Activated T-cell treated with anti-CD3 and anti-CD28 coated beads, Interleukin-2, amount 50 U/mL, for 48 hours (primary cell): ENCODE results near the gene CSTF1.
A peak's percentile ranks its signal among the peaks of the same experiment; 100 is the strongest.

Experiments used
- DNase-seq, 2 experiments: peaks; one replicate each; pipeline ENCODE4 v3.0.0-alpha.2; 2020

The CSTF1 gene

DNA sequence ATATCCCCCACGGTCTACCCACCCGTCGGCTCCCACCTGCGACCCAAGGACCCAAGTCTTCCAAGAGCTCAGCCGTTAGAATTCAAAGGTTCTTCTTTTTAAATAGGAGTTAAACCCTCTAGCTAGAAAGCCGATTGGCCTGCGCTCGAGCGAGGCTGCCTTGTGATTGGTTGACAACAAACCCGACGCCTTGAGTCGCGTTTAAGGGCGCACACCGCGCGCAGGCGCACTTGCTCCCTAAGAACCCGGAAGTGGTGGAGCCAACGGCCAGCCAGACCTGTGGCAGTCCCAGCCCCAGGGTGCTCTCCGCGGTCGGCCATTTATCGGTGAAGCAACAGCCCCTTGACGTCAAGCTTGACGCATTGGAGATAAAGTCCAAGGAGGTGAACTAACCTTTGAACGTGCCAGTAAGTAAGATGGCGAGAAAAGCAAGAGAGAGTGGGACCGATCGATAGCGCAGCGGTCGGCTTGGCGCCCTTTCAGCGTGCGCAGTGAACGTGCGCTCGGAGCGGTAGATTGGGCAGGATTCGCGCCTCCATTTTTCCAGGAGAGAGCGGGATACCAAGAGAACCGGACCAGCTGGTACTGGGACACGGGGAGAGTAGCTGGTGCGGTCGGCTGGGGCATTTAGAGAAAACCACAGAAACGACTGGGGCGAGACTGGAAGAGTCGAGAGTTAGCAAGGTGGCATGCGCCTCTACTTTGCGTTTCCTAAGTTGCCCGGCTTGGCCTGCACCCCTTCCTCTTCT, at the start of gene CSTF1, which contains the start of gene AURKA:
Gene CSTF1, plus strand, starts transcription at position 514 of the 749 bp plus-strand sequence. CDS start 2,908 bp downstream, outside the sequence.
Gene AURKA, minus strand, starts transcription at position 84 of the 749 bp plus-strand sequence. CDS start 4,018 bp downstream, outside the sequence.
- DNase-seq: peak; percentile 100

DNA sequence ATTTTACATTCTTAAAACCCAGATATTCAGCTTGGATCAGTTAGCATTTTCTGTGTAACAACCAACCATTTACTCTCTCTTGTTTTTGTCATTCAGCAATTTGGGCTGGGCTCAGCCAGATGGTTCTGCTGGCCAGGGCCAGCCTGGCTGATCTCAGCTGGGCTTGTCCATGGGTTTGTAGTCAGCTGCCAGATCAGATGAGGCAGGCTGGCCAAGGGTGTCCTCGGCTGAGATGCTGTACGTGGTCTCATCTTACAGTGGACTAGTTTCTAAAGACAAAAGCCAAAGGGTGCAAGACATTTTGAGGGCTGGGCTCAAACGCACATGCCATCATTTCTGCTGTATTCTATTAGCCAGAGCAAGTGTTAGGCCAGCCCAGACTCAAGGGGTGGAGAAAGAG, 49.7 kb upstream of the CSTF1 start:
- no peak for DNase-seq

DNA sequence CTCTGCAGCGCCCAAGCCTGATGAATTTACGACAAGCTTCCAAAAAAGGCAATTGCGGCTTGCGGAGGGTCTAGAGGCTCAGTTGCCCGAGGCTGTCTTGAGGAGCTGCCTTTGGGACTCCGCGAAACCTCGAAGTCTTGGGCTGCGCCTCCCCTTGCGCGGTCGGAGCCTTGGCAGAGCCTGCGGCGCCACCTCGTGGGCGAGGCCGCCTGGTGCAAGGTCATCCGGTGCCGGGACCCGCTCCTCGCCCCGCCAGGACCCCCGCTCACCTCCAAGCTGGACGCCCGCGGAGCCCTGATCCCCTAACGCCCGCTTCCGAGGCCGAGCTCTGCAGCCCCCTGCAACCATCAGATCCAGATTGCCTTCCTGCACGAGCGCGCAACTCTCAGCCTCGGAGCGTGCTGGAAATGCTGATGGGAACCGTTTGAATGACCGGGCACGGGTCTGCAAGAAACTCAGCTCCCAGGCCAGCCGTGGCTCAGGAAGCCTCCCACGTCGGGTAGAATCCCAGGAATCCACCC, 48.5 kb upstream of the CSTF1 start:
- DNase-seq: peak; percentile 73 to 74

DNA sequence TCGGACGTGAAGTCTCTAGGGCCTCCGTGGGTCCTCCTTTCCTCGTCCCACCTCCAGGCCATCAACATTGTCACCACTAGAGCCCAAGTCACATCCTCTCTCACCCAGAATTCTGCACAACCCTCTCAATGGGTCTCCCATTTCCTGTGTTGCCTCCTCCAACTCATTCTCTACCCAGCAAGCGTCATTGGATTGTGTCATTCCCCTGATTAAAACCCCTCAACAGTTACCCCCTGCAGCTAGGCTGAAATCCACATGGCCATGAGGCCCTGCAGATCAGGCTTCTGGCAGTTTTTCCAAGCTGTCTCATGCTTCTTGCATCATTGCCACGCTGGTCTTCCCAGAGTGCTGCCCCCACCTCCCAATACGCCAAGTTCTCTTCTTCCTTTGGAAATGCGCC, 46.5 kb upstream of the CSTF1 start:
- no peak for DNase-seq

DNA sequence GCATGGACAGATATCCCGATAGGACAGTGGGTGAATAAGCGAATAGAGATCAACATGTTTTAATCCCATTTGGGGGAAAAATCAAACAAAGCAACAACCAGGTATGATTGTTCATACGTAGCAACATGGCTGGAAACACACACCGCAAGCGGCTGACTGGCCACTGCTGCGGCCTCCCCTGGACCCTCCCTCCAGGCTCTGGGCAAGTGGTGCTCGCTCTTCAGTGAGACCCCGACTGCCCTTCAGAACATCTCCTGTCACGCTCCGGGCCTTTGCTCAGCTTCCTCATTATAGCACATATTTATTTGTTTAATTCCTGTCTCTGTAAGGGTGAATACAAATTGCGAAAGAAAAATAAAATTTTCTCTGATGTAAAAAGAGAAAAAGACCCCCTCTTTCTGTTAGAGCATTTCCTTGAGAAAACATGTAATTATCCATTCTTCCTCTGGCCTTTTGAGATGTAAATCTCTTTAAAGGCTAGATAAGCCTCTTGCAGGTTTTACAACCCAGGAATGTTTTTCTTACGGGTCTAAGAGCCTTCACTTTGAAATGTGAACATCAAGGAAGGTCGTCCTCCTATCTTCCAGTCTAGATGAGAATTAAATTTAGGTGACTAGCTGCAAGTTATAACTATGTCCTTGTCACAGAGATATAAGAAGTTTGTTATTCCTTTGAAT, 44.7 kb upstream of the CSTF1 start:
- no peak for DNase-seq

DNA sequence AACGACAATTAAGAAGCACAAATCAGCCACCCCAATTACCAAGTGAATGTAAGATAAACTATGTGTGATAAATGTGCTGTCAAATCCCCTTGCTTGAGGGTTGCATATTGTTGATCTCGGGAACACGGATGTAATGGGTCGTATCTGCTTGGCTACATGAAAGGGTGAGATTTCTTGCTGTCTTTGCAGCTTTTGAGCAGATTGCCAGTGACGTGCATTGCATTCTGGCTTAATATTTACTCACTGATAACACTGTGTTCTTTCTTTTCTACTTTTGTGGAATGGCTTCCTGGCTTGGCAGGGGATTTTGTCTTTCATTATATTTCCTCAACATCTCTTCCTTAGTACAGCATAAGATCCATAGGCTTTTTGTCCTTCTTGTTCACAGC, 44.1 kb upstream of the CSTF1 start:
- DNase-seq: no peak

DNA sequence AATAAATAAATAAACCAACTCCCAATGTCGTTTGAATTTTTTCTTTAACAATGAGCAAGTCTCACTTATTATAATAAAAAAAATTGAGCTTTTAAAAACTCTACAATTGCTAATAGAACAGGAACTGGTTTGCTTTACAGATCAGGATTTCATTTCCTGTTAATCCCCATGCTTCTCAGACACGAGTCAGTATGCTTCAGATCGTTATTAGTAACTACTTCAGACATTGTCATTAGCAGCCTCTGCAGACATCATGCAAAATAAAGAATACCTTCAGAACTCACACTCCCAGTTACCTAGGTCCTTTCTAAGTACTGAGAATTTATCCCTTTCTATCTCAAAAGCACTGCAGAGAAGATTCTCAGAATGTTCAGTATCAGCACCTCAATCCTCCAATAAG, 43.7 kb upstream of the CSTF1 start:
- DNase-seq: no peak

DNA sequence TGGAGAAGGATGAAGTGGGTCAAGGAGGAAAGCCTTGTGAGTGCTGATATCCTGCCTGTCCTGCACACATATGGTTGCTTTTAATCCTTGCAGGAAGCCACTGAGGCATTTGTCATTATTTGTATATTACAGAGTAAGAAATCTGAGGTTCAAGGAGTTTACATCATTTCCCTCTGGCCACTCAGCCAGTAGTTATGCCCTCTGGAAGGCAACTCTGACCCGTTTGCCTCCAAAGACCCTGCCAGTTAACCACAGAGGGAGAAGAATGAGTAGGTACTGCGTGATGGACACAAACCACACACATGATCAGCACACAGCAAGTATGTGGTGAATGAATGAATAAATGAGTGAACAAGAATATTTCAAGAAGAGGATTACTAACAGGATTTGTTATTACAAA, 41.6 kb upstream of the CSTF1 start:
- DNase-seq: no peak

DNA sequence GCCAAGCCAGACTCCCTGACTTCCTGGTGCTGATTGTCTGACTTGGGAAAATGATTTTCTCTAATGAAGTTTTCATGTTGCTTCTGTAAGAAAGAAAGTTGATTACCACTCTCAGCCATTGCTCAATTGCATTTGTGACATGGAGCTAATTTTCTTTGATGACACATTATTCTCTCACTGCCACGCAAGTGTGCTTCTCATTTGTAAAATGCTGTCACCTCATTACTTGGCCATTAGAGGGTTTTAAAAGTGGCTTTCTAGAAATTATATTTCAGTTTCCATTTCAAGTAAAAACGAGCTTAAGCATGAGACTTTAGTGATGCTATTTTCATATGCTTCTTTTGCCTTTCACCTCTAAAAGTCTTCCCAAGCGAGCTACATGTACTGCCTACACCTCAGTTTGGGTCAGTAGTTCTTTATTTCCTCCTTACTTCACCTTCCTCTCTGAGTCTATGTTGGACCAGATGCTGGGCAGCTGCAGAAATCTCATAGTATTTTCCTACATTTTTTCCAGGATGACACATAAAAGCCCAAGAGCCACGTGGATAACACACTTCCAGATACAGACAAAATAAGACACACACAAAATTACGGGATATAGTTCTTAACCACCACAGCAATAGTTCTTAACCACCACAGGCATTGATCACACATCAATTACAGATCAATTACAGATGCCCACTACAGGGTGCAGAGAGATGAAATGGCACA, 39.9 kb upstream of the CSTF1 start:
- no peak for DNase-seq

DNA sequence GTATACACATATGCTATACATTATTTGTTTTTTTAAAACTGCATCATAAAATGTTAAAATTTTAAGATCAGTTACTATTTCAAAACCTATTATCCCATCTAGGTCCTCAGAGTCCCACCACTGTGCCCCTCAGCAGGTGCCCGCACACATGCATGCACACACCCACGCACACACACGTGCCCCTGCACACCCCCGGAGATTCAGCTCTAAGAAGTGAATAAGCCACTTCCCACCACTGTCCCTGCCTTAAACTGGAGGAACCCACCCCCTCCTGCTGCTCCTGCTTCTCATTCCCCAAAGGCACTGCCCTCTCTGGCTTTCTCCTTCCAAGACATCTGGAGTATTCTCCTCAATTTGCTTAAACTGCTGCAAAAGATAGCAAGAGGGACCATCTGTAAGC, 39.1 kb upstream of the CSTF1 start:
- no peak for DNase-seq

DNA sequence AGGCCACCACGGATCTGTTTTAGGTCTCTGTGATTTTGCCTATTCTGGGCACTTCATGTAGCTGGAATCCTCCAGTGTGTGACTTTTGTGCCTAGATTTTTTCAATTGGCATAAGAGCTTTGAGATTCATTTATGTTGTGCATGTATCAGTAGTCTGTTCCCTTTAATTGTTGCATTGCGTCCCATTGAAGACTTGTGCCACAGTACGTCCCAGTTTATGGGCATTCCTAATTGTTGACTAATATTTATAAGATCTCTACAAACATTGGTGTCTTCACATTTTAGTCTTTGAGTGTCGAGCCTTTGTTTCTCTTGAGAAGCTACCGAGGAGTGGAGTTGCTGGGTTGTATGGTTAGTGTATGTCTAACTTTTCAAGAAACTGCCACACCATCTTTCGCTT, 34.4 kb upstream of the CSTF1 start:
- DNase-seq: no peak

DNA sequence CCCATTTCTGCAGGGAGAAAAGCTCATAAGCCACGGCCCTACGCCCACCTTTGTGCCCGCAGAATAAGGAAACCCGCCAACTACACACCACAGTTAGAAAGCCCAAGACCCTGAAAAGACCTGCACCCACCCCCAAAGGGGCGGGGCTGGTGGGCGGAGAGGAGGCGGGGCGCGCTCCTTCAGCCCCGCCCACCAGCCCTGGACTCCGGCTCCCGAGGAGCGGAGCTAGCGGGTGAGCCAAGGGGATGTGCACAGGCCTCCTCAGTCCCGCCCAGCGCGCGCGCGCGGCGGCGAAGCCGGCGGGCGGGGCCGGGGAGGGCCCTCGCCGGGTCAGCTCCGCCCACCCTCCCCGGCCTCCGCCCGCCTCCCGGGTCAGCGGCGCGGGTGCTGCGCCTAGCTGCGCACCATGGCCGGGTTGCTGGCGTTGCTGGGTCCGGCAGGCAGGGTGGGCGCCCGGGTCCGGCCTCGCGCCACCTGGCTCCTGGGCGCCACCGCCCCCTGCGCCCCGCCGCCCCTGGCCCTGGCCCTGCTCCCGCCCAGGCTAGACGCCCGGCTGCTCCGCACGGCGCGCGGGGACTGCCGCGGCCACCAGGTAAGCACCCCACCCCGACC, 33.7 kb upstream of the CSTF1 start, which contains the start of gene FAM210B:
Gene FAM210B, plus strand, starts transcription at position 375 of the 612 bp plus-strand sequence. Its CDS starts 32 bp downstream, at position 407.
- peak; percentile 84 to 89 for DNase-seq

DNA sequence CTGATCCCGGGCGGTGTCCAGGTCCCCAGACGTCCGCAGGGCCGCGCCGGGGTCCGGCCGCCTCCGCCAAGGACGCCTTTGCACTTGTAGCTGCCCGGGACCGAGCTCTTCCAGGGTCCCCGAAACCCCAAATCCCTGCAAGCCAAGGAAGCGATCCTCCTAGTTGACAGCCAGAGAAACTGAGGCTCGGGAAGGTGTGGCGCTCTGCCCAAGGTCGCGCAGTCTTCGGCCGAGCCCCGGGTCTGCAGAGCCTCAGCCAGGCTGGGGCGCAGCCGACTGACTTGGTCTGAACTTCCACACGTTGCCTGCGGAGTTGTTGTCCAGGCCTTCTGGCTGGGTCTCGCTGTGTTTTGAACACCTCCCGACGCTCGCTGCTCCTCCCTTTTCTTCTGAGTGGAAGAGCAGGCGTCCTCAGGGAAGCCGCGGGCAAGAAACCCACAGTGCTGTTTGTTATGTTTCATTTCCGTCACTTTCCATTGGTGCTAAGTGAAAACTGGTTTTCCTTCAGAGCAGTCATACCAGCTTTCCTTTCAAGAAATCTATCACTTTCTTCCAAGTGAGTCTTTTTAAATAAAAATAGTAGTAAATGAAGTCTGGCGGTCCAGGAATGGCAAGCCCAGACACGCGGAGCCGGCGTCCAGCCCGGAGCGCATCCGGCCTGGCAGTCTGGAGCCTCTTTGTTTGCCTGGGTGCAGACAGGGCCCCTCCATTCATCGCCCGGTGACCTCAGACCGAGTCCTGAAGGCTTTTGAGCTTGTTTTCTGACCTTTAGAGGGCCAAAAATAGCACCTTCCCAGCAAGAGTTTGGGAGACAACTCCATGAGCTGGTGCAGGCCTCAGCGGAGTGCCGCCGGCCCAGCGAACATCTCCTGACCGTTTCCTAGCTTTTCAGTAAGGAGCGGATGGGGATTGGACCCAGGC, 33.0 kb upstream of the CSTF1 start:
- peak; percentile 30 to 48 for DNase-seq

DNA sequence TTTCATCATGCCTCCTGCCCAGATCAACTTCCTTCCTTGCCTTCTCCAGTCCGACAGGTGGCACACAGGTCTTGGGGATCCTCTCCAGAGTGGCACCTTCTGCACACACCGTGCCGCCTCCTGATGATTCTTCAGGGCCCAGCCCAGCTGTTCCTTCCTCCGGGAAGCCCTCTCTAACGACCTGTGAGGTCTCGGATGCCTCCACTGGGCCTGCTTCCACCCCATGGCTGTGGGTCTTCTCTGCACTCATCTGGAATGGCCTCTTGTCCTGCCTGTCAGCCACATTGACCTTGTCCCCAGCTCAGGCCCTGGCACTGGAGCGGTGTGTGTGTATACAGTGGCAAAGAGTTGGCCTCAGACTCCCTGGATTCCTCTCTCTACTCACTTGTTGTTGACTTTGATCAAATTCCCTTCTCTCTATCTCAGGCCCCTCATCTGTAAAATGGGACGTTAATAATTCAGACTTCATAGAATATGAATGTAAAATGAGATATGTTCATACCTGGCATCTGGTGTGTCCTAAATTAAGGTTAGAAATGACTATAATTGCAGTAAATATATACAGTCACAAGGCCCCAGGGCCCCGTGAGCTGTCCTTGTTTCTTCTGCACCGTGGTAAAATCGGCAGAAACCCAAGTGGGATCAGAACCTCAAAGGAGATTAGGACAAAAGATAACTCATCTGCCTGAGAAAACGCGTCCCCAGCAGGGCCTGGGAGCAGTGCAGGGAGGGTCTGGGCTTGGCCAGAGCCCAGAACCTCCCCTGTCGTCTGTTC, 32.1 kb upstream of the CSTF1 start:
- DNase-seq: no peak

DNA sequence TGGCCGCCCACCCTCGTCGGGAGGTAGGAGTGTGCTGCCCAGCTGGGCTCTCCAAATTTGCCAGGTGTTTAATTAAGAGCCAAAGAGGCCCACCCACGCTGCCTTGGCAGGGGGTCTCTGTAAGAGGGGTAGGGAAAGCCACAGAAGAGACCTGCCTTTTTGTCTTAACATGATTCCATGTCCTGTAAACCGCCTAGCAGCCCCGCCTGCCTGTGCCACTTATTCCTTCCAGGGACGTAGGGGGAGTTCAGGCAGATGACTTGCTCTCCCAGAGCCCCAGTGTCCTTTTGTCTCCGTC, 31.6 kb upstream of the CSTF1 start:
- no peak for DNase-seq

DNA sequence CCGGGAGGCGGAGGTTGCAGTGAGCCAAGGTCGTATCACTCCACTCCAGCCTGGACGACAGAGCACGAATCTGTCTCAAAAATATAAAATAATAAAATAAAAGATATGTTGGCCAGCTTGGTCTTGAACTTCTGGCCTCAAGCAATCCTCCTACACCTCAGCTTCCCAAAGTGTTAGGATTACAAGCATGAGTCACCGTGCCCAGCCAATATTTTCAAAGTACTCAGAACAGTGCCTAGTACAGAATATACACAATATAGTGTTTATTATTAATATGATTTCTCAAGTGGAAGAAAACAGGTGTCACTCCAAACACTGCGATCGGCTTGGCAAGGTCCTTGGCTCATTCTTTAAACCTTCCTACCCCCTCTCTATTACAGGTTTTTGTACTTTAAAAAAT, 30.5 kb upstream of the CSTF1 start:
- DNase-seq: no peak

DNA sequence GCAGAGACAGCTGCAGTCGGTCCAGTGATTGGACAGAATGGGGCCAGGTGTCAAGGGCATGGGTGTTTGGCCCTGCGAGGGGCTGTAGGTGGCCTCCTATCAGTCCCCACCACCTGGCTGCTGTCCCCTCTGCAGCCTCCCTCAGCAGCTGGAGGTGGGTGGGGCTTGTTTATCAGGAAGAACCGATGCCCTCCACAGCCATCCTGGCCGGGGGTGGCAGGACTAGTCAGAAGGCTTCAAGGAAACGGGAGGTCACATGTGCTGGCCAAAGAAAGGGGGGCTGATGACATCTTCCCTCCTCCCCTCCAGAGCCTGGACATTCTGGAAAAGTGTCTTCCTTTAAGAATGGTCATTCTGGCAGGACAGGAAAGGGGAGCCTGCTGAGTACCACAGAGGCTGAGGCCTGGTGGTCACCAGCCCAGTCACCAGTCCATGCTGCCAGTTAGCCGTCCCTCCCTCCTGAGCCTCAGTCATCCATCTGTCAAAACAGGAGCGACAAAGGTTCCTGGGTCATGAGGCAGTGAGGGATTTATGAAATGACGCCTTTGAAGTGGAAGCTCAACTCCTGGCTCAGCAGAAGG, 29.5 kb upstream of the CSTF1 start:
- no peak for DNase-seq

DNA sequence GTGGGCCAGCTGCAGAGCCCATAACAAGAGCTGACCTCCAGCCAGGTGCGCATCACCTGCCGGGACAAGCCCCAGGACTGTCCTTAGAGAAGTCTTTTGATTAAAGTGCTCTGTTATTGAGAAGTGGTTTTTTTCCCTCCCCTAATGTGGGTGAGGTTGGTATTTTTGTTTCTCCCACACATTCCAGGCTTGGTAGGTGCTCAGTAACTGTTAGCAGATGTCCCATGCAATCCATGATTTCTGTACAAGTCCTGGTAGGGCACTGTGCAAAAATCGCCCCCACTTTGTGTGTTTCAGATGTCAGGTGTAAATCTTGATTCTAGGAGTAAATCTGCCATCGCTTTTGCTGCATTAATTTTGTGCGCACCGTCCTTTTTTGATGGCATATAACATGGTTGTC, 29.0 kb upstream of the CSTF1 start:
- no peak for DNase-seq

DNA sequence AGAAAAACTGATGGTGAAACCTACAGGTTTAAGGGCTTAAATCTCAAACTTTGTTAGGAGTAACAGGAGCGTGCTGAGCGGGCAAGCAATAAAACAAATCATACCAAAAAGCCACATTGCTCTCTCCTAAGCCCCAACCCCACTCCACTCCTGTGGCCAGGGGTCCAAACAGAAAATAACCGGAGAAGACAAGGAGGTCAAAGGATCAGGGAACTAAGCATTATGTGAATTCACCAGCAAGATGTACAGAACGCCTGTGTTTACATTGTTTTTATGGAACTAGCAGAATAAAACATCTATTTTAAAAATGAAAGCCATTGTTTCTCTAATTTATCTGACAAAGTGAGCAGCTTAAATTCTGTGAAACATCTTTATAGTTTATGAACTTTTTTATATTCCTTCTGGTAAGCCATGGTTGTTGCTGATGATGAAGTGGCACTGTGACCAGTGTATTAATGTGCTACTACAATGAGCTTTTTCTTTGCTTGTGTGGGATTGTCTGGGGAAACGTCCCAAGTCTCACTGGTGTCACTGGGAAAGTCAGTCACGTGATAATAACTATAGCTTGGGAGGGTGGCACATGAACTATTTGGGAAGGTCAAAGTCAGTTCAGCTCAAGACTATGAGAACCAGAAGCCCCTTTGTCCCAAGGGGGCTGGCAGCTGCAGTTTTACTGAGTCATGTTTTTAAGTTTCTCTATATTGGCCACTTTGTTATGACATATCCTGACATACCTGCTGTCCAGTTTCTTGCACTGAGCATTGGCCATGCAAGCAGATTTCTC, 23.9 kb upstream of the CSTF1 start:
- DNase-seq: no peak

DNA sequence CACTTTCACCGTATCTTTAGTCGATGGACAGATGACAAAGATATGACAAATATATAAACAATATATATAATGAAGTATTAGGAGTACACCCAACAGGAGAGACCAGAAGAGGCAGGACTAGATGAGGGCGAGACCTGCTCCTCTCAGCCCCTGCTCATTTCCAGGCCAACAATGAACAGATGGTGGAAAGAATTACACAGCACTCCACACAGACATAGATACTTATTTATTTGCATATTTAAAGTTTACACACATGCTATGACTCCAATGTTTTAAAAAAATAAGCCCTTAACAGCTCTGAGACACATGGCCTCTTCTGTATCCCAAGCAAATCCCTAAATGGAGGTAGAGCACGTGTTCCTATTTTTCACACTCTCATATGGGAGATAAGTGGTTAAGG, 23.3 kb upstream of the CSTF1 start:
- DNase-seq: no peak
